HFF-Myc (cell line): ENCODE results near the gene FYB2.

Source experiments
- DNase-seq: peaks from one replicate; pipeline ENCODE4 v3.0.0-alpha.2; 2011; ENCODE audit warnings: low read depth; ENCODE audit errors: extremely low read depth
- H3K4me3 ChIP-seq: replicated peaks from 2 replicates; pipeline ENCODE4 v1.5.1; 2011; ENCODE audit warnings: low read depth, mild to moderate bottlenecking, control low read depth, low read length
- CTCF ChIP-seq: IDR thresholded peaks from 2 replicates; pipeline ENCODE4 v1.5.1; 2012; ENCODE audit warnings: mild to moderate bottlenecking, low read depth, low read length, control low read depth; ENCODE audit errors: missing control alignments

FYB2 gene

GRCh38 chr1:56671085-56671484 is 148.1 kb downstream of the FYB2 start:
- H3K4me3 ChIP-seq, result no peak overlapping the region
- no peak for TF ChIP-seq CTCF

GRCh38 chr1:56670350-56670749 is 148.9 kb downstream of the FYB2 start:
- no peak for TF ChIP-seq CTCF
- DNase-seq, result no peak
- H3K4me3 ChIP-seq, result no peak overlapping the region

More at GRCh38 chr1:56671085-56671484, 148.1 kb downstream of the FYB2 start:
- DNase-seq, result no peak
